Measurements from ENCODE around the gene GIMAP1. TPM values are rescaled to one million over a fixed set of nuclear protein-coding genes. Genes with fewer than 3 reads are reported as not detected.

GIMAP1 gene
- total RNA-seq, 2 donors from 2014 or later = 5.1 to 5.6 TPM

- peak overlapping the region; percentile 94 for H3K27ac Mint-ChIP-seq
- no peaks in the 10 kb centered on the region for H3K9me3 Mint-ChIP-seq
- peak; percentile 62 for ATAC-seq (replicated peaks)
- H3K4me3 Mint-ChIP-seq = peak overlapping the region; percentile 87
- H3K36me3 Mint-ChIP-seq (ENCODE audit: low read depth) = peaks cover 35% of the 10 kb centered on the region
- no peaks in the 10 kb centered on the region for H3K27me3 Mint-ChIP-seq
- H3K4me1 Mint-ChIP-seq = peaks cover 47% of the 10 kb centered on the region
Measured at GRCh38 chr7:150715293-150715692, 1.1 kb upstream of the GIMAP1 start.

- Mint-ChIP-seq H3K27ac (peak overlapping the region; percentile 94), H3K9me3 (no peaks in the 10 kb centered on the region), H3K4me1 (peaks cover 47% of the 10 kb centered on the region), H3K36me3 (ENCODE audit: low read depth) (peaks cover 39% of the 10 kb centered on the region), H3K27me3 (no peaks in the 10 kb centered on the region), H3K4me3 (peak overlapping the region; percentile 87)
- peak; percentile 51 for ATAC-seq (replicated peaks)
Measured at GRCh38 chr7:150715738-150716137, 675 bp upstream of the GIMAP1 start.

GRCh38 chr7:150716939-150717338 is 526 bp downstream of the GIMAP1 start:
- H3K27me3 Mint-ChIP-seq = no peaks in the 10 kb centered on the region
- ATAC-seq (replicated peaks) = no peak

GRCh38 chr7:150717814-150718420 is 1.5 kb downstream of the GIMAP1 start:
- H3K27me3 Mint-ChIP-seq = no peaks in the 10 kb centered on the region
- peak overlapping the region; percentile 87 for H3K4me3 Mint-ChIP-seq
- H3K27ac Mint-ChIP-seq = peak overlapping the region; percentile 94
- peaks cover 50% of the 10 kb centered on the region for H3K4me1 Mint-ChIP-seq
- no peaks in the 10 kb centered on the region for H3K9me3 Mint-ChIP-seq
- peak; percentile 10 for ATAC-seq (replicated peaks)
- H3K36me3 Mint-ChIP-seq (ENCODE audit: low read depth) = peaks cover 61% of the 10 kb centered on the region

More at GRCh38 chr7:150716939-150717338, 526 bp downstream of the GIMAP1 start:
- Mint-ChIP-seq H3K4me3 (peak overlapping the region; percentile 87), H3K36me3 (ENCODE audit: low read depth) (peaks cover 51% of the 10 kb centered on the region), H3K4me1 (peaks cover 50% of the 10 kb centered on the region), H3K27ac (peak overlapping the region; percentile 94), H3K9me3 (no peaks in the 10 kb centered on the region)

GRCh38 chr7:150719436-150719835 is 3.0 kb downstream of the GIMAP1 start:
- Mint-ChIP-seq H3K27me3 (no peaks in the 10 kb centered on the region), H3K4me1 (peaks cover 44% of the 10 kb centered on the region), H3K4me3 (peak overlapping the region; percentile 87), H3K9me3 (peaks cover 3% of the 10 kb centered on the region), H3K36me3 (ENCODE audit: low read depth) (peaks cover 76% of the 10 kb centered on the region), H3K27ac (peak overlapping the region; percentile 94)
- no peak for ATAC-seq (replicated peaks)

GRCh38 chr7:150719960-150720891 is 3.8 kb downstream of the GIMAP1 start:
- Mint-ChIP-seq H3K36me3 (ENCODE audit: low read depth) (peaks cover 80% of the 10 kb centered on the region), H3K9me3 (peaks cover 4% of the 10 kb centered on the region), H3K4me1 (peaks cover 38% of the 10 kb centered on the region), H3K27me3 (no peaks in the 10 kb centered on the region), H3K27ac (peak overlapping the region; percentile 94), H3K4me3 (peak overlapping the region; percentile 87)
- no peak for ATAC-seq (replicated peaks)

- peak overlapping the region; percentile 36 for H3K4me3 Mint-ChIP-seq
- ATAC-seq (replicated peaks) = no peak
- H3K4me1 Mint-ChIP-seq = peaks cover 38% of the 10 kb centered on the region
- H3K27ac Mint-ChIP-seq = no peak overlapping the region
- H3K36me3 Mint-ChIP-seq (ENCODE audit: low read depth) = peaks cover 73% of the 10 kb centered on the region
- peaks cover 11% of the 10 kb centered on the region for H3K9me3 Mint-ChIP-seq
- no peaks in the 10 kb centered on the region for H3K27me3 Mint-ChIP-seq
Measured at GRCh38 chr7:150721970-150722373, 5.6 kb downstream of the GIMAP1 start.

- Mint-ChIP-seq H3K27ac (peak overlapping the region; percentile 57), H3K4me1 (peaks cover 41% of the 10 kb centered on the region), H3K36me3 (ENCODE audit: low read depth) (peaks cover 74% of the 10 kb centered on the region), H3K9me3 (peaks cover 13% of the 10 kb centered on the region), H3K4me3 (peak overlapping the region; percentile 36), H3K27me3 (no peaks in the 10 kb centered on the region)
- ATAC-seq (replicated peaks) = no peak
Measured at GRCh38 chr7:150722431-150722931, 6.1 kb downstream of the GIMAP1 start.

- Mint-ChIP-seq H3K27ac (peak overlapping the region; percentile 57), H3K4me1 (peaks cover 44% of the 10 kb centered on the region)
Measured at GRCh38 chr7:150723467-150723866, 7.1 kb downstream of the GIMAP1 start.

GRCh38 chr7:150727381-150727780 is 11.0 kb downstream of the GIMAP1 start:
- Mint-ChIP-seq H3K27me3 (no peaks in the 10 kb centered on the region), H3K4me1 (peaks cover 44% of the 10 kb centered on the region), H3K4me3 (peak overlapping the region; percentile 89), H3K36me3 (ENCODE audit: low read depth) (peaks cover 50% of the 10 kb centered on the region), H3K9me3 (peaks cover 25% of the 10 kb centered on the region), H3K27ac (peak overlapping the region; percentile 13)
- ATAC-seq (replicated peaks) = no peak

More at GRCh38 chr7:150723467-150723866, 7.1 kb downstream of the GIMAP1 start:
- H3K4me3 Mint-ChIP-seq = no peak overlapping the region
- ATAC-seq (replicated peaks) = no peak
- peaks cover 22% of the 10 kb centered on the region for H3K9me3 Mint-ChIP-seq
- H3K36me3 Mint-ChIP-seq (ENCODE audit: low read depth) = peaks cover 74% of the 10 kb centered on the region
- H3K27me3 Mint-ChIP-seq = no peaks in the 10 kb centered on the region

- H3K4me1 Mint-ChIP-seq = peaks cover 49% of the 10 kb centered on the region
- H3K4me3 Mint-ChIP-seq = peak overlapping the region; percentile 89
- H3K9me3 Mint-ChIP-seq = peaks cover 25% of the 10 kb centered on the region
- no peak for ATAC-seq (replicated peaks)
- H3K27me3 Mint-ChIP-seq = no peaks in the 10 kb centered on the region
- H3K27ac Mint-ChIP-seq = peak overlapping the region; percentile 13
- peaks cover 44% of the 10 kb centered on the region for H3K36me3 Mint-ChIP-seq (ENCODE audit: low read depth)
Measured at GRCh38 chr7:150728011-150728410, 11.6 kb downstream of the GIMAP1 start.

- ATAC-seq (replicated peaks) = no peak
- Mint-ChIP-seq H3K27ac (peak overlapping the region; percentile 13), H3K36me3 (ENCODE audit: low read depth) (peaks cover 38% of the 10 kb centered on the region), H3K4me1 (peaks cover 55% of the 10 kb centered on the region), H3K27me3 (no peaks in the 10 kb centered on the region), H3K9me3 (peaks cover 25% of the 10 kb centered on the region), H3K4me3 (peak overlapping the region; percentile 89)
Measured at GRCh38 chr7:150728609-150729008, 12.2 kb downstream of the GIMAP1 start.

GRCh38 chr7:150731916-150732315 is 15.5 kb downstream of the GIMAP1 start:
- Mint-ChIP-seq H3K4me3 (peak overlapping the region; percentile 89), H3K9me3 (peaks cover 15% of the 10 kb centered on the region), H3K27me3 (no peaks in the 10 kb centered on the region), H3K4me1 (peaks cover 64% of the 10 kb centered on the region), H3K27ac (peak overlapping the region; percentile 97), H3K36me3 (ENCODE audit: low read depth) (peaks cover 29% of the 10 kb centered on the region)
- peak; percentile 40 for ATAC-seq (replicated peaks)

- Mint-ChIP-seq H3K27ac (peak overlapping the region; percentile 97), H3K27me3 (no peaks in the 10 kb centered on the region), H3K9me3 (peaks cover 8% of the 10 kb centered on the region), H3K36me3 (ENCODE audit: low read depth) (peaks cover 34% of the 10 kb centered on the region), H3K4me3 (peak overlapping the region; percentile 89), H3K4me1 (peaks cover 56% of the 10 kb centered on the region)
- peak; percentile 27 for ATAC-seq (replicated peaks)
Measured at GRCh38 chr7:150732786-150733481, 16.5 kb downstream of the GIMAP1 start.
